GM18505 (cell line): Measurements from ENCODE around the gene FUT8.

Experiments used
- ATAC-seq: cut with Tn5 transposase; IDR thresholded peaks from one replicate; pipeline ENCODE4 v1.9.1; 2021; ENCODE audit not compliant: unreplicated experiment
- POLR2A ChIP-seq: IDR thresholded peaks from 4 replicates; pipeline ENCODE4 v1.6.1; 2011; ENCODE audit warnings: borderline replicate concordance; ENCODE audit not compliant: insufficient read depth, insufficient read length; ENCODE audit errors: extremely low read depth

The FUT8 gene

GRCh38 chr14:65482757-65483438, 70.4 kb downstream of the FUT8 start:
- ATAC-seq: no peak
- no peak for TF ChIP-seq POLR2A

- no peak for ATAC-seq
- TF ChIP-seq POLR2A: no peak
Observed at GRCh38 chr14:65483647-65484046, 71.1 kb downstream of the FUT8 start.

GRCh38 chr14:65485516-65485915, 73.0 kb downstream of the FUT8 start:
- no peak for ATAC-seq

DNA sequence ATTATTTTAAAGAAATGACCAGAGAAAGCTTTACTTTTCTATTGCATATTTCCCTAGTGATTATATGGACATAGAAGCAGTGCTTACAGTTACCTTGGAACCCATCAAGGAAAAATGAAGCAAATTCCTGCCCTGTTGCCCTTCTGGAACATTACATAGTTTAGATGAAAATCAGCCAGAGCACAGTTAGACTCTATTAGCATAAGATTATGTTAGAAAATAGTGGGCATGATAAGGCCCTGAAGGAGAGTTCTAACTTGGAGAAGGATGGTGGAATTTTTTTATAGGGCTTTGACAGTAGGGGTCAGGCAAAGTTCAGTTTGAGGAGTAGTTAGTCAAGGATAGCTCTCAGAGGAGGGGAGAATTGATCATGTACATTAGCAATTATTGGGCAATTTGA, 74.3 kb downstream of the FUT8 start:
- no peak for TF ChIP-seq POLR2A
- no peak for ATAC-seq

More at GRCh38 chr14:65485516-65485915, 73.0 kb downstream of the FUT8 start:
- no peak for TF ChIP-seq POLR2A

DNA sequence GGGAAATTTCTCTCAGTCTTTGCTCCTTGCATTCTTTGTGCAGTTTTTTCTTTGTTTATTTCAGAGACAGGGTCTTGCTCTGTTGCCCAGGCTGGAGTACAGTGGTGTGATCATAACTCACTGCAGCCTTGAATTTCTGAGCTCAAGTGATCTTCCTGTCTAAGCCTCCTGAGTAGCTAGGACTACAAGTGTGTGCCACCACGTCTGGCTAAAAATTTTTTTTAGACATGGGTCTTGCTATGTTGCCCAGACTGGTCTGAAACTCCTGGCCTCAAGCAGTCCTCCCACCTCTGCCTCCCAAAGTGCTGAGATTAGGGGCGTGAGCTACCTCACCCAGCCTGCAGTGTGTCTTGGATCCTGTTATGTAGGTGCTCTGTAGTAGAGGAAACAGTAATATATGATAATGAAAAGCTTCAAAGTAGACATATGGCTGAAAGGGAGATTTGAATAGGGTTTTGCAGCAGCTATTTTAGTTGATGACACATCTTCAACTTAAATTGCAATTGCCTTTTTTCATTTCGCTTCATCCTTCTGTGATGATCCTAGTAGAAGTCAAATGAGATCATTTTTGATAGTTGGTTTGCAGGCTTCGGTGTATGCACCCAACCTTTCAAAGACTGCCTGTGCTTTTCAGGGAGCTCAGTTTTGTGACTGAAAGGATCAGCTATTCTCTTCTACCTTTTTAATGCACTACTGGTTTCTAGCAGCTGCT, 75.4 kb downstream of the FUT8 start:
- no peak for TF ChIP-seq POLR2A
- ATAC-seq: no peak

DNA sequence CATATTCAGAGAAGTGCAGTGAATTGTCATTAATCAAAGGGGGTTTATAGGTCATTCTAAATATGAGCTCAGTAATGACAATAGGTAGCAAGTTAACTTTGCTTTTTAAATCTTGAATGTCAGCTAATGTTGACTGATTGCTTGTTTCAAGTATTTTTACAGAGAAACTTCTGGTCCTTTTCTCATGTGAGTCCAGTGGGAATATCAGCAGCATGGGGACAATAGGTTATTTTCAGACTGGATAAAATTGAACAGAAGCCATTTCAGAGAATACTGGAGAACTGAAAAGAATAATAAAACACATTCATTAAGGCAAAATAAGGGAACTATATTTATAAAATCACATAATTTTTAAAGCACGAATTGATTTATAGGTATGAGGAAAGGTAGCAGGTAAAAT, 78.7 kb downstream of the FUT8 start:
- TF ChIP-seq POLR2A: no peak
- no peak for ATAC-seq

GRCh38 chr14:65492266-65492665, 79.7 kb downstream of the FUT8 start:
- no peak for ATAC-seq
- TF ChIP-seq POLR2A: no peak

GRCh38 chr14:65495196-65495595, 82.7 kb downstream of the FUT8 start:
- TF ChIP-seq POLR2A: no peak
- no peak for ATAC-seq

DNA sequence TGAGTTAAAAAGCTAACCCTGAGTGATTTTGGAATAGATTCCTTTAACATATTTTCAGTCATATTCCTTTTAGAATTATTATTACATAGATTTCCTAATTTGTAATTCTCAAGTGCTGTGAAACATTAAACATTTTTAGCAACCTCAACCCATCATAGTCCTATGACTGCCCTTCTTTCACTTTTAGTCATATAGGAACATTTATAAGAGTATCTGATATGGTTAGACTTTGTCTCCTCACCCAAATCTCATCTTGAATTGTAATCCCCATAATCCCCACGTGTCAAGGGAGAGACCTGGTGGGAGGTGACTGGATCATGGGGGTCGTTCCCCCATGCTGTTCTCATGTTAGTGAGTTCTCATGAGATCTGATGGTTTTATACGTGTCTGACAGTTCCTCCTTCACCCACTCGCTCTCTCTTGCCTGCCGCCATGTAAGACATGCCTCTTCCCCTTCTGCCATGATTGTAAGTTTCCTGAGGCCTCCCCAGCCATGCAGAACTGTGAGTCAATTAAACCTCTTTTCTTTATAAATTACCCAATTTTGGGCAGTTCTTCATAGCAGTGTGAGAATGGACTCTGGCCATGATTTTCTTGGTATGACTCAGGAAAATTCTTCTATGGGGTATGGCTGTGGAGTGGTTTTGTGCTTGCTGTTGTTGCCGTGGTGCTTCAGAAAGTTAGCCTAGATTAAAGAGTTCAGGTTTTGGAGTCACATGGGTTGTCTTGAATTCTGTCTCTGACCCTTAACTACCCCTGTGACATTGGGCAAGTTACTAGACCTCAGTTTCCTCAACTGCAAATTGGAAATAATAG, 83.9 kb downstream of the FUT8 start:
- no peak for TF ChIP-seq POLR2A
- no peak for ATAC-seq

GRCh38 chr14:65499138-65499537, 86.6 kb downstream of the FUT8 start:
- TF ChIP-seq POLR2A: no peak
- no peak for ATAC-seq

DNA sequence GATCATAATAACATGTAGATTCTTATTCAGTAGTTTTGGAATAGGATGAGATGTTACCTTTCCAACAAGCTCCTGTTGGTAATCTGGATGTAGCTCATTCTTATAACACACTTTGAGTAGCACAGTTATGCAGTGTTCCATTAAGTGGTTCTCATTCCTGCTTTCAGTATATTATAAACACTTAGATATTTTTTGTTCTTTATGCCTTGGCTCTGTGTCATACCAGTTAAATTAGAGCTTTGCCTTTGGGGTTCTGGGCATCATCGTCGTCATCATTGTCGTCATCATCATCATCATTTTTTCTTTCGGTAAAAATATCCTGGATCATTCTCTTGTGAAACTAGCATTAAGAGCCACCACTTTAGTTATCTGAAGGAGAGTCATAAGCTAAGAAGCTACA, 87.5 kb downstream of the FUT8 start:
- TF ChIP-seq POLR2A: no peak
- no peak for ATAC-seq

- no peak for TF ChIP-seq POLR2A
- no peak for ATAC-seq
Observed at GRCh38 chr14:65501328-65501727, 88.8 kb downstream of the FUT8 start.

- ATAC-seq: no peak
- TF ChIP-seq POLR2A: no peak
Observed at GRCh38 chr14:65502676-65503124, 90.2 kb downstream of the FUT8 start.
